Effector CD4-positive, alpha-beta T cell (primary cell): ENCODE data around the gene DGKB.

ENCODE experiments used
- DNase-seq: peaks from one replicate; pipeline ENCODE4 v3.0.0-alpha.2; 2020

Gene DGKB

DNA sequence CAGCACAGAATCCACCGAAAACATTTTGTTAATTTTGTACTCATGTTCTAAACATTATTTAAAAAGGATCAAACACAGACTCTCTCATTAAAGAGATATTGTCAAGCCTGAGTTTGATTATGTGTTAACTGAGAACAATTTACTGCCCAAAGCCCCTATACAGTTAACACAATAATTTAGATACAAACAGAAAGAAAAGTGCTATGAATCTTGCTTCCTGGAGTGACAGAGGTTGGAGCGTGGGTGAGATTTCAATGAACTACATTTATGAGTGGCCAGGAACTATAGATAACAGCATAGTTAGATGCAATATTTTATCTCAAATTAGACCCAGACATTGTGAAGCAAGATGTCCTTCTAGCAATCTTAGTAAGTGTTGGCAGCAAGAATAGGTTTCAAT, 464.2 kb downstream of the DGKB start:
- DNase-seq: no peak

DNA sequence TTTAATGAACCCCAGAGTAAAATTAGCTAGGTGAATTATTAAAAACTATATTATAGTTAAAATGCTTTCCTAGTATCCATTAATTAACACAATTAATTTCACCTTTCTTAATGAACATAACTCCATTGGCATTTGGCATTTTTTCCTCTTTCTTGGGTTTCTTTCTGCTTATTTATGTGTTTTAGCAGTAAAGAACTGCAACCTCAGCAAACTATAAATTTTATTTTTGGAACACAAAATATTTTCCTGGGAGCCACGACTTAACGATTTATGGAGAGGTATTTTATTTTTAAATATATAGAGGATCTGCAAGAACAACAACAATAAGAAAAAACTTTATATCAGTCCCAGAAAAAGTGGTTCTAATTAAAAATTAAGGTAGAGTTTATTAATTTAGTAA, 465.7 kb downstream of the DGKB start:
- no peak for DNase-seq

DNA sequence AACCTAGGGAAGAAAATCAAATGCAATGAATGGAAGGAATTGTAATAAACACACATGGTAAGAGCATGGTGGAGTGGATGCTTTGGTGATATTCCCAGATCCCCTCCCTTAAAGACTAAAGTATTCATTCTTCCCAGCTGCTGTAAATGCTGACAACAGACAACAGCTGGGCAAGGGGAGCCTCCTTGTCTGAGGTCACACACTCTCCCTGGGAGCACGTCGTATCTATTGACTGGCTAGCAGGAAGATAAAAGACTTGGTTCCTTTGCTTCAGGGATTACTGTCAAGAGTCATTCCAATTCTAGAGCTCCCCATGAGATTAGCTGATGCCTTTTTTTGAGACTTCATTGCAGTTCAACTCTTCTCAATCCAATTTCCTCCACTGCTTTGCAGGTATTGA, 469.6 kb downstream of the DGKB start:
- no peak for DNase-seq

- DNase-seq: no peak
Observed at GRCh38 chr7:14430926-14431325, 471.6 kb downstream of the DGKB start.

GRCh38 chr7:14425559-14425958, 477.0 kb downstream of the DGKB start:
- no peak for DNase-seq

GRCh38 chr7:14424675-14425074, 477.9 kb downstream of the DGKB start:
- no peak for DNase-seq

DNA sequence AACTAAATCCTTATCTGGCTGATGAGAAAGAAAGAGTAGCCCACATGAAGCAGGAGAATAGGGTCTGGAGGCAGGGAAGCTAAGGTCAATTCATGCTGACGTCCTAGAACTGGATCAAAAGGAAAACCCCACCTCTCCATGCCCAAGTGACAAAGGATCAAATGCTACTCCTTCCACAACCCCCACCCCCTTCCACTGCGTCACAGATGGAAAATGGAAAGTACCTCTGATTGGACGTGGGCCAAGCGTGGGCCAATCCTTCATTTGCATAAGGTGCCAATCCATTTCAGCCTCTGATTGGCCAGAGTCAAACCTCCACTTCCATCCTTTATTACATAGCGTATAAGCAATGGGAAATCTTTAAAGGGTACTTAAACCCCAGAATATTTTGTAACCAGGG, 481.8 kb downstream of the DGKB start:
- DNase-seq: no peak

GRCh38 chr7:14419531-14419930, 483.0 kb downstream of the DGKB start:
- no peak for DNase-seq

- DNase-seq: no peak
Observed at GRCh38 chr7:14418633-14419032, 483.9 kb downstream of the DGKB start.

GRCh38 chr7:14414274-14414986, 488.1 kb downstream of the DGKB start:
- no peak for DNase-seq

DNA sequence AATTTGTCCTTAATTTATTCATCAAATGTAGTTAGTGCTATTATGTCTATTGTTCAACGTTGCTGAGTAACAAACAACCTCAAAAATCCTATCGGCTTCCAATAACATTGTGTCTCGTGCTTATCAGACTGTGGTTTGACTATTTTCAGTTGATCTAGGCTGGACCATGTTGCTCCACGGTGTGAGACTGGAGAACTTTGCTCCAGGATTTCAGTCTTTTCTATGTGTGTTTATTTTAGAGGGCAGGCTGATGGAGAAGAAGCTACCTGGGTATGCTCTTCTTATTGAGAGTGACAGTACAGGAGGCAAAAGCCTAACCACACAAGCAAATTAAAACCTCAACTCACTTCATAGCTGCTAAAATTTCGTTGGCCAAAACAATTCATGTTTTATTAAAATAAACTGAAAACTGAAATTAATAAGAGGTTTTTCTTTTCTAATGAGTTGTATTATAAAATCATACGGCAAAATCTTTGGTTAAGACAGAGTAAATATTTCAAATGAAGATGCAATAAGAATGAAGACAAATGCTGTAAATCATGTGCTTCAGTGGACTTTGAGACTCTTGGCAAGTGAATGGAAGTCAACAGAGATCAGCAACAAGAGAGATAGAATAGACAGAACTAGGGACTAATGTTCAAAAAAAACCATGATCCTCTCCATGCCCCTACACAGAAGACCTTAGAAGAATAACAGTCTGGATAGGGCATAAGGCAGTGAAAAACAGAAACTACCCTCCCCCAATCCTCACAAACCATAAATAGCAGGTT, 495.1 kb downstream of the DGKB start:
- DNase-seq: no peak

DNA sequence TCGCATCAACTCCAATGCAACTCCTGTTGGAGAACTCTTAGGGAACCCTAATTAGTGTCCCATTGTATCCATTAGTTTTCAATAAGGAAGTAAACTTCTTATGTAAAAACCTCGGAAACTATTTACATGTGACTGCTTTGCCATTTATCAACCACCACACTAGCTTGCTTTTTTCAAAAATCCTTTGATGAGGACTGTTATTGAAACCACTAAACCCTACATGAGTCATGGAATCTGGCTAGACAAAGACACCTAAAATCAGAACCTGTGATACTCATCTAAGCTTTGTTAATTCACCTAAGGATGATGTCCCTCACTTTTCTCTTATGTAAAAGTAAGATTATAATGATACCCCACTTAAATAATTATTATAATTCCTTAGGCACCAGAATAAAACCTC, 499.0 kb downstream of the DGKB start:
- DNase-seq: no peak

DNA sequence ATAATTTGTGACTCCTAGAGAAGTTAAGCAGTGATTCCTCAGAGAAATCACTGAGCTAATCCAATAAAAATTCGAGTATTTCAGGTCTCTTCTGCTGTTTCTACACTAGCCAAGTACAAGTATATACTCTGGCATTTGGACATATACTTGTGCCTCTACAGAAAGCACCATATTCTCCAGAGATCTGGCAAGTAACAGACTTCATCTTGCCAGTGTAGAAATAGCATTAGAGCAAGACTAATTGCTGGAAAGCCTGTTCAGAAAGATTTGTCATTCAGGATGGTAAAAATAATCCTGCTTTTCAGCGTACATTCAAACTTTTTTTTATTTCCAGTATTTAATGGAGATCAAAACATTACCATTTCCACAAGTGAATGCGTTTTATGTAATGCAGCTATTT, 502.3 kb downstream of the DGKB start:
- DNase-seq: no peak

DNA sequence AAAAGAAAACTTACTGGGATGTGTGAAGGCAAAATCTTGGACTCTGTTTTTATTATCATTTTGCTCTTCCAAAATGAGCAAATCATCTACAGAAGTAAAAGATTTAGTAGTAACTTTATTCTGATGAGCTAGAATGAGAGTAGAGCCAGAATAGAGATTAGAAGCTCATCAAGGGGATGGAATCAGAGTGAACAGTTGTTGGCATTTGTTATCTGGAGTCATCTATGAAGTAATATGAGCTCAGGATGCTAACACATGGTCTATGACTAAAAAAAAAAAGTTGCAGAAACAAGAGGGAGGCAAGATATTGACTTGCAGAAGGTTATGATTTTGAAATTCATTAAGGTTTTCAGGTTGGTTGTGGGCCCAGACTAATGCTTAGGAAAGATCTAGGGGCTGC, 504.0 kb downstream of the DGKB start:
- no peak for DNase-seq

- no peak for DNase-seq
Observed at GRCh38 chr7:14395860-14396259, 506.7 kb downstream of the DGKB start.

GRCh38 chr7:14394786-14395185, 507.8 kb downstream of the DGKB start:
- no peak for DNase-seq

- no peak for DNase-seq
Observed at GRCh38 chr7:14389595-14389994, 513.0 kb downstream of the DGKB start.

DNA sequence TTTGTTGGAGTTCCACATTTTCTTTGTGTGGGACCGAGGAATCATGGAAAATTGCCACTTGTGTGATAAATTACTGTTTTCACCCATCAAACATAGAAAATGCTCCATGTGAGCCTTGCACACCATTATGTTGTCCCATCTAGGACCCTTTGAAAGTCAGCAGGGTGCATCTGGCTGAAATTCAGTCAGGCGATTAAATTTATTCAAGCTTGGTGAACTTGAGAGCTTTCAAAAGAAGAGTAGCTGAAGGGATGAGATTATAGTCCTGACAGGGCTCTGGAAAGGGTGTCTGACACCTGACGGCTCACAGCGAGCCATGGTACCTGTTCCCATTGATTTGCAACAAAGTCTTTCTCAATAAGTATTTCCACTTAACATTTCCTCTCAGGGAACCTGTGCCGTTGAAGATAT, 513.4 kb downstream of the DGKB start:
- no peak for DNase-seq

GRCh38 chr7:14385074-14385473, 517.5 kb downstream of the DGKB start:
- no peak for DNase-seq

DNA sequence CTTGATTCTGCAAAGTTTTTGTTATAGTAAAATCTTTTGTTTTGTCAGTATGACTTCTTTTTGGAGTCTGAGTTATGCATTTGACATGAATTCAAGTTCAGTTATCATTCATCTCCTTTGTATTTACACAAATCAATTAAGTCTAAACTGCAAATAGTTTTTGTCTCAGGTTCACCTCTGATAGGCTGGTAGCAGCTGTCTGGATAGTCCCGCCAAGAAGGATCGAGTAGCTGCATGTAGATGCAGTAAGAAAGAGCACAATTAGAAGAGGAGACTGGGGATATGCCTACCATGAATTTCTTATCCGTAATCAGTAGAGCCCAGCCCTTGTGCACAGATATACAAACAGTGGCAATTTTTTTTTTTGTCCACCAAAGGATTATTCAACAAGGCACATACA, 520.6 kb downstream of the DGKB start:
- no peak for DNase-seq

DNA sequence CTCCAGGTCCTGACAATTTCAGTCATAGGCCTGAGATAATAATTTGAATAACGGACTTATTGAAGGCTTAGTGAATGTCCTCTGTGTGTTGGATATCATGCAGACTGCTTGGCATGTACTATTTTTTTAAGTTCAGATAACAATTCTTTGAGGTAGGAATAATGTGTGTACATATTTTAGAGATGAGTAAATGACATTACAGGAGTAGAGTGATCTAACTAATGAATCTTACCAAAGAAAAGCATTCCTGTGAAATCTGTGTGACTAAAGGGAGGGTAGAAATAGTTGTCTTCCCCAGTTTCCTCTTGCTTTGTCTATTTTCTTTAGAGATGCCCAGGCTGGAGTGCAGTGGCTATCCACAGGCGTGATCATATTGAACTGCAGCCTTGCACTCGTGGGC, 521.2 kb downstream of the DGKB start:
- no peak for DNase-seq

DNA sequence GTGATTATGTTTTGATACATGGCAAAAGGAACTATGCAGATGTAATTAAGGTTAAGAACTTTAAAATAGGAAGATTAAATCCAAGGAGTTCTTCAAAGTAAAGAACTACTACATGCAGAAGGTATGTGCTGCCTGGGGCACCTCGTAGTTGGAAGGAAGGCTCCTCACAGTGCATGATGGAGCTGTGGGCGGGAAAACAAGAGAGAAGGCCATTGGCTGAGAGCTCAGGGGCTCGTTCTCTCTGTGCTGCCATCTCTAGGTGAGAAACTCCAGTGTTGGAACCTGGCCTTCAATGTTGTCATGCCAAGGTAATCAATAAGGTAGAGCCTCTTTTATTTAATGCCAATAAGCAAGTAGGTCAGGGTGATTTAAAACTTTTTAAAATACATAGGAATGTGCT, 521.7 kb downstream of the DGKB start:
- DNase-seq: no peak

GRCh38 chr7:14377646-14378266, 524.8 kb downstream of the DGKB start:
- DNase-seq: no peak

DNA sequence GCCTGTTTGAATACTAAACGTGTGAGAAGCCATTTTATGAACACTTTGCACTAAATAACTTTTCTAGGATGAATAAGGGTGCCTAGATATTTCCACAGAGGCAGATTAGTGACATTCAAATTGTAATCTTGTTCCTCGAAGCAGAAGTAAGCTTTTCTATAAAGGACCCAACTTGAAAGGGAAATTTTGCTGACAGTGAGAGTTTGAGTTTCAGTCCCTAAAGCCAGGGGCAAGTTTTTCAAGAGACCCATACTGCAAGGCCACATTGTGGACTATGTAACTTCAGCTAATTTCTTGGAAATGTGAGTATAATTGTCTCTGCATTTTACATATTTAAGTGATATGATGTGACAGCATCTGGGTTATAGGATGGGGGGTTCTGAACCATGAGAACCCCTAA, 525.8 kb downstream of the DGKB start:
- no peak for DNase-seq
